Measurements from ENCODE around the gene PRRC1.

PRRC1 gene

GRCh38 chr5:127515693-127516440 is 1.6 kb upstream of the PRRC1 start:
- Mint-ChIP-seq H3K27ac (no peak overlapping the region), H3K4me3 (peak overlapping the region; percentile 25), H3K36me3 (ENCODE audit: low read depth) (peaks cover 16% of the 10 kb centered on the region), H3K4me1 (peaks cover 32% of the 10 kb centered on the region), H3K27me3 (ENCODE audit: low read depth, poor library complexity) (peaks cover 9% of the 10 kb centered on the region), H3K9me3 (peaks cover 9% of the 10 kb centered on the region)
- TF ChIP-seq CTCF (IDR thresholded peaks at IDR 0.05), result no peak
- DNase-seq, result no peak

DNA sequence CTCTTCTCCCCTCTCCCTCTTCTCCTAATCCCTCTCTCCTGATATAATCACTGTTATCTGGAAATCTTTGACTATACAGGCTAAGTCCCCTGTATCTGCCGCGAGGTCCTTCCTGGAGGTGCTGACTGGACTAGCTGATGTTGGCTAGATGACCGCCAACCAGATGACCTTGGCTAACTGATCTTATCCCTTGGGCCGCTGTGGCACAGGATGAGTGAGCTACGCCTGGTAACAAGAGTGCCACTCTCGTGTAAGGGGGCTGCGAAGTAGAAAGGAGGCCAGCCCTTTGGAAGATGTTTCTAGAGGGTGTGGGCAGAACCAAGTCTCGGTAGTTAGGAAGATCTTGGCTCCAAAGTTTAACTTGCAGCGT is 345 bp upstream of the PRRC1 start:
- DNase-seq, result no peak
- Mint-ChIP-seq H3K27ac (peak overlapping the region; percentile 51), H3K4me3 (peak overlapping the region; percentile 90), H3K4me1 (peaks cover 42% of the 10 kb centered on the region), H3K36me3 (ENCODE audit: low read depth) (peaks cover 27% of the 10 kb centered on the region), H3K9me3 (peaks cover 19% of the 10 kb centered on the region), H3K27me3 (ENCODE audit: low read depth, poor library complexity) (peaks cover 4% of the 10 kb centered on the region)
- no peak for TF ChIP-seq CTCF (IDR thresholded peaks at IDR 0.05)

DNA sequence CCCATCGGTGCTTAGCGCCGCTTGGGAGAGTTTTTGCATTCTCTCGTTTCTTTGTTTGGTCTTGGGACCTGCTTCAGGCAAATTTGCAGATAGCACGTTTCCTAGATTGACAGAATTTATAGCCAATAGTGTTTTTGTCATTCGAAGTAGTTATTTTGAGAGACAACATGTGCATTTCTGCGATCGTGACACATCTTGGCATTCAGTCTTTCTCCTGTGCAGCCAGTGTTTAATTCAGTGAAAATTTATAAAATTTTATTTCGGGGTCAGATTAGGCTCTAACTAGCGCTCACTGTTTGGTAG is 830 bp downstream of the PRRC1 start:
- Mint-ChIP-seq H3K27me3 (ENCODE audit: low read depth, poor library complexity) (peaks cover 4% of the 10 kb centered on the region), H3K27ac (peak overlapping the region; percentile 91), H3K36me3 (ENCODE audit: low read depth) (peaks cover 38% of the 10 kb centered on the region), H3K9me3 (peaks cover 19% of the 10 kb centered on the region), H3K4me3 (peak overlapping the region; percentile 90), H3K4me1 (peaks cover 42% of the 10 kb centered on the region)
- TF ChIP-seq CTCF (IDR thresholded peaks at IDR 0.05), result no peak
- DNase-seq, result no peak

GRCh38 chr5:127519527-127519926 is 2.1 kb downstream of the PRRC1 start:
- DNase-seq, result no peak
- peaks cover 51% of the 10 kb centered on the region for H3K36me3 Mint-ChIP-seq (ENCODE audit: low read depth)
- peak overlapping the region; percentile 90 for H3K4me3 Mint-ChIP-seq
- H3K9me3 Mint-ChIP-seq, result peaks cover 19% of the 10 kb centered on the region
- no peak for TF ChIP-seq CTCF (IDR thresholded peaks at IDR 0.05)
- no peaks in the 10 kb centered on the region for H3K27me3 Mint-ChIP-seq (ENCODE audit: low read depth, poor library complexity)
- peaks cover 42% of the 10 kb centered on the region for H3K4me1 Mint-ChIP-seq
- H3K27ac Mint-ChIP-seq, result no peak overlapping the region

DNA sequence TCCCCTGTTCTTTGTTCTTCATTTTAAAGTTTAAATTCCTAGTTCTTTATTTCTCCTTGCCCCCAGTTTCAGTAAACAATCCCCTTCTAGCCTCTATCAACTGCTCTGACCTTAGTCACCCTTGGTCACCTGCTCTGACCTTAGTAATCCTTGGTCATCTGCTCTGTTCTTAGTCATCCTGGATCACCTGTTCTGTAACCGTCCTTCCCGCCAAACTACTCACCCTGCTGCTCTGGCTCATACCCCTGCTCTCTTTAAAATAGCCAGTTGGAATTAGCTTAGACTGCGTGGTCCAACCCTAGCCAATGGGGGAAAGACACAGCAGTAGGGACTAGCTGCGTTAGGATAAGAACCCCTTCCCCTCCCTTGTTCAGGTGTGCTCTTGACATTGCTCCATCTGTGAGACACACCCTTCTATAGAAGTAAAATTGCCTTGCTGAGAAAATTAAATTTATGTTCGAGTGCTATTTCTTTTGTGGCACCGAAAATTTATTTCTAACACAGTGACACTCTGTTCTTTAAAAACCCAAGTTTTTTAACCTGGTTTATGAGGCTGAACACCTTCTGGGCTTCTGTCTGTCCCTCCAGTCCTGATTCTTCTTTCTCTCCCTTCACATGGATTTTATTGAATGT is 3.8 kb downstream of the PRRC1 start:
- peaks cover 19% of the 10 kb centered on the region for H3K9me3 Mint-ChIP-seq
- H3K4me1 Mint-ChIP-seq, result peaks cover 42% of the 10 kb centered on the region
- H3K27ac Mint-ChIP-seq, result no peak overlapping the region
- peaks cover 68% of the 10 kb centered on the region for H3K36me3 Mint-ChIP-seq (ENCODE audit: low read depth)
- TF ChIP-seq CTCF (IDR thresholded peaks at IDR 0.05), result no peak
- DNase-seq, result no peak
- H3K27me3 Mint-ChIP-seq (ENCODE audit: low read depth, poor library complexity), result no peaks in the 10 kb centered on the region
- H3K4me3 Mint-ChIP-seq, result peak overlapping the region; percentile 11

DNA sequence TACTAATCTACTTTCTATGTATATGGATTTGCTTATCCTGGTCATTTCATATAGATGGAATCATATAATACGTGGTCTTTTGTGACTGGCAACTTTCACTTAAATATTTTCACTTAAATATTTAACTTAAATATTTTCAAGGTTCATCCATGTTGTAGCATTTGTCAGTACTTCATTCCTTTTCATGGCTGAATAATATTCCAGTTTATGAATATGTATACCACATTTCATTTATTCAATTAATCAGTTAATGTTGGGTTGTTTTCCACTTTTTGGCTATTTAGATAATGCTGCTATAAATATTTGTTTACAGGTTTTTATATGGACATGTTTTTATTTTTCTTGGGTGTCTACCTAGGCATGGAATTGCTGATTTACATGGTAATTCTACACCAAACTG is 7.7 kb downstream of the PRRC1 start:
- H3K36me3 Mint-ChIP-seq (ENCODE audit: low read depth), result peaks cover 93% of the 10 kb centered on the region
- H3K4me1 Mint-ChIP-seq, result peaks cover 17% of the 10 kb centered on the region
- H3K9me3 Mint-ChIP-seq, result peaks cover 16% of the 10 kb centered on the region
- no peak for TF ChIP-seq CTCF (IDR thresholded peaks at IDR 0.05)
- H3K27me3 Mint-ChIP-seq (ENCODE audit: low read depth, poor library complexity), result no peaks in the 10 kb centered on the region
- H3K4me3 Mint-ChIP-seq, result no peak overlapping the region
- DNase-seq, result no peak
- no peak overlapping the region for H3K27ac Mint-ChIP-seq

Data from nephron progenitor cell (in vitro differentiated cells).